Naive thymus-derived CD8-positive, alpha-beta T cell (primary cell): ENCODE results near the gene SHQ1. TPM values are rescaled to one million over a fixed set of nuclear protein-coding genes. Genes with fewer than 3 reads are reported as not detected.

Experiments
- ATAC-seq, 2 donors: fragments of 150-1000 bp; cut with Tn5 transposase in 1 of 2; sonication (Bioruptor Pico), chemical (Tn5 transposase) in 1 of 2; 1 replicate in 1 of 2; 2 replicates in 1 of 2; pipeline ENCODE4 v1.10.0; 2021; ENCODE audit warnings: mild to moderate bottlenecking in 2 of 2, moderate library complexity in 2 of 2
- POLR2A ChIA-PET: fragments of 350-600 bp; sonication (Branson Sonifier 250); formaldehyde crosslinking; loops from one replicate; lab custom pipeline; 2021; ENCODE audit warnings: antibody characterized with exemption; lab: Charles Lee
- DNase-seq, 10 donors: peaks; one replicate each; pipeline versions ENCODE4 v3.0.0 to v3.0.0-alpha.2; 2020 to 2022
- H3K27ac Mint-ChIP-seq, 10 donors: one replicate each; pipeline ENCODE4 v1.8.0; 2020 to 2022; ENCODE audit warnings: mild to moderate bottlenecking in 10 of 10, mixed read lengths in 10 of 10, moderate library complexity in 4 of 10, inconsistent platforms in 1 of 10
- H3K27me3 Mint-ChIP-seq, 5 donors: one replicate each; pipeline ENCODE4 v1.8.0; 2021 to 2022; ENCODE audit warnings: mixed read lengths in 5 of 5
- H3K36me3 Mint-ChIP-seq, 3 donors: one replicate each; pipeline ENCODE4 v1.8.0; 2020 to 2022; ENCODE audit warnings: mixed read lengths in 3 of 3, mild to moderate bottlenecking in 2 of 3, inconsistent platforms in 1 of 3
- H3K4me1 Mint-ChIP-seq, 4 donors: one replicate each; pipeline ENCODE4 v1.8.0; 2021 to 2022; ENCODE audit warnings: mixed read lengths in 4 of 4
- H3K4me3 Mint-ChIP-seq, 10 donors: one replicate each; pipeline ENCODE4 v1.8.0; 2020 to 2022; ENCODE audit warnings: mild to moderate bottlenecking in 10 of 10, mixed read lengths in 10 of 10, moderate library complexity in 6 of 10, inconsistent platforms in 1 of 10
- H3K9me3 Mint-ChIP-seq, 9 donors: one replicate each; pipeline ENCODE4 v1.8.0; 2020 to 2022; ENCODE audit warnings: mixed read lengths in 9 of 9, mild to moderate bottlenecking in 3 of 9, inconsistent platforms in 1 of 9, moderate library complexity in 1 of 9
- polyA plus RNA-seq, 3 donors: library from polyadenylated mRNA; unstranded; fragments of 300-500 nt; fragmentation: Illumina TruSeq; gene quantifications; one replicate each; pipeline ENCODE4 v1.2.3, GENCODE V29; 2021
- total RNA-seq, 8 experiments: library from RNA in 2 of 8; stranded (reverse) in 2 of 8; gene quantifications; one replicate each; pipeline ENCODE4 v1.2.3 and lab custom pipeline; 2021 to 2026

SHQ1 gene
- total and polyA plus RNA-seq, 5 experiments from 2014 or later = 14.8 to 26.4 (median 22.7) TPM

- DNase-seq (no peak), ATAC-seq (no peak)
- H3K27me3 Mint-ChIP-seq = no peaks in the 10 kb centered on the region
- POLR2A ChIA-PET = interaction anchor here (0.9 to 2.2 kb wide), 2 partner anchors 8 to 22 kb away, joined by 3 to 12 read pairs; no protein-coding TSS in a partner anchor
- H3K4me1 Mint-ChIP-seq = peaks cover 24 to 64% (median 59%) of the 10 kb centered on the region in 4 donors
- H3K36me3 Mint-ChIP-seq = peaks cover 0 to 11% (median 5%) of the 10 kb centered on the region in 3 donors
- H3K9me3 Mint-ChIP-seq = peaks cover 0 to 2% (median 0%) of the 10 kb centered on the region in 9 donors
- H3K4me3 Mint-ChIP-seq = no peak overlapping the region
- peak overlapping the region in 6 of 10 donors; percentile 1 to 73 (median 64) for H3K27ac Mint-ChIP-seq
These were observed 88.0 kb downstream of the SHQ1 start for GRCh38 chr3:72760225-72760624.

- peak overlapping the region; percentile 89 to 99 (median 96) for H3K27ac Mint-ChIP-seq
- H3K9me3 Mint-ChIP-seq = peaks cover 0 to 4% (median 0%) of the 10 kb centered on the region in 9 donors
- ATAC-seq = peak; percentile 98 to 99
- H3K36me3 Mint-ChIP-seq = peaks cover 0 to 20% (median 5%) of the 10 kb centered on the region in 3 donors
- no peaks in the 10 kb centered on the region for H3K27me3 Mint-ChIP-seq
- DNase-seq = peak in 9 of 10 donors; percentile 22 to 86 (median 64)
- H3K4me3 Mint-ChIP-seq = peak overlapping the region; percentile 64 to 82 (median 76)
- POLR2A ChIA-PET = interaction anchor here (0.9 to 6.8 kb wide), 4 partner anchors 9 to 29 kb away, joined by 3 to 85 read pairs (median 7); no protein-coding TSS in a partner anchor
- H3K4me1 Mint-ChIP-seq = peaks cover 23 to 69% (median 63%) of the 10 kb centered on the region in 4 donors
These were observed 91.3 kb downstream of the SHQ1 start for GRCh38 chr3:72756900-72757299.

GRCh38 chr3:72754582-72754981 lies 93.7 kb downstream of the SHQ1 start:
- Mint-ChIP-seq H3K27ac (peak overlapping the region; percentile 86 to 99 (median 95)), H3K27me3 (no peaks in the 10 kb centered on the region), H3K4me1 (peaks cover 20 to 63% (median 55%) of the 10 kb centered on the region in 4 donors), H3K4me3 (peak overlapping the region in 1 of 10 donors; percentile 2), H3K9me3 (peaks cover 0 to 4% (median 0%) of the 10 kb centered on the region in 9 donors), H3K36me3 (peaks cover 0 to 21% (median 7%) of the 10 kb centered on the region in 3 donors)
- no peak for ATAC-seq
- POLR2A ChIA-PET = interaction anchor here (0.6 to 6.8 kb wide), 3 partner anchors 11 to 329 kb away, joined by 3 to 85 read pairs (median 3); no protein-coding TSS in a partner anchor
- no peak for DNase-seq

GRCh38 chr3:72753495-72753894 lies 94.8 kb downstream of the SHQ1 start:
- Mint-ChIP-seq H3K27me3 (no peaks in the 10 kb centered on the region), H3K9me3 (peaks cover 0 to 2% (median 0%) of the 10 kb centered on the region in 9 donors), H3K27ac (peak overlapping the region in 6 of 10 donors; percentile 7 to 93 (median 22)), H3K4me1 (peaks cover 21 to 68% (median 61%) of the 10 kb centered on the region in 4 donors), H3K36me3 (peaks cover 0 to 23% (median 7%) of the 10 kb centered on the region in 3 donors), H3K4me3 (no peak overlapping the region)
- no peak for ATAC-seq
- POLR2A ChIA-PET = interaction anchor here (1.1 to 6.8 kb wide), 2 partner anchors 9 to 13 kb away, joined by 3 to 85 read pairs; no protein-coding TSS in a partner anchor
- DNase-seq = no peak

- no peaks in the 10 kb centered on the region for H3K27me3 Mint-ChIP-seq
- POLR2A ChIA-PET = interaction anchor here (2.9 kb wide), 1 partner anchor 11 kb away, joined by 14 read pairs; no protein-coding TSS in a partner anchor
- peak overlapping the region in 9 of 10 donors; percentile 34 to 83 (median 53) for H3K27ac Mint-ChIP-seq
- peak overlapping the region in 3 of 10 donors; percentile 8 to 63 (median 9) for H3K4me3 Mint-ChIP-seq
- ATAC-seq (no peak), DNase-seq (no peak)
- peaks cover 0 to 24% (median 7%) of the 10 kb centered on the region in 3 donors for H3K36me3 Mint-ChIP-seq
- H3K4me1 Mint-ChIP-seq = peaks cover 21 to 57% (median 47%) of the 10 kb centered on the region in 4 donors
- peaks cover 0 to 2% (median 0%) of the 10 kb centered on the region in 9 donors for H3K9me3 Mint-ChIP-seq
These were observed 97.8 kb downstream of the SHQ1 start for GRCh38 chr3:72750405-72750965.

GRCh38 chr3:72748659-72749058 lies 99.6 kb downstream of the SHQ1 start:
- Mint-ChIP-seq H3K27me3 (no peaks in the 10 kb centered on the region), H3K27ac (peak overlapping the region; percentile 26 to 87 (median 75)), H3K4me3 (peak overlapping the region in 9 of 10 donors; percentile 4 to 80 (median 67)), H3K36me3 (peaks cover 0 to 20% (median 7%) of the 10 kb centered on the region in 3 donors), H3K4me1 (peaks cover 18 to 42% (median 36%) of the 10 kb centered on the region in 4 donors), H3K9me3 (peaks cover 0 to 2% (median 0%) of the 10 kb centered on the region in 9 donors)
- peak in 3 of 10 donors; percentile 2 to 48 (median 30) for DNase-seq
- peak; percentile 57 to 78 for ATAC-seq
- POLR2A ChIA-PET = interaction anchor here (0.8 to 1.6 kb wide), 3 partner anchors 8 to 45 kb away, joined by 4 to 12 read pairs (median 4); no protein-coding TSS in a partner anchor

GRCh38 chr3:72746430-72747411 lies 101.5 kb downstream of the SHQ1 start:
- no peaks in the 10 kb centered on the region for H3K9me3 Mint-ChIP-seq
- H3K4me1 Mint-ChIP-seq = peaks cover 19 to 37% (median 36%) of the 10 kb centered on the region in 4 donors
- ATAC-seq (no peak), DNase-seq (no peak)
- POLR2A ChIA-PET = interaction anchor here (2.4 kb wide), 1 partner anchor 9 kb away, joined by 10 read pairs; no protein-coding TSS in a partner anchor
- H3K4me3 Mint-ChIP-seq = peak overlapping the region in 4 of 10 donors; percentile 23 to 63 (median 39)
- H3K27me3 Mint-ChIP-seq = no peaks in the 10 kb centered on the region
- peaks cover 0 to 9% (median 3%) of the 10 kb centered on the region in 3 donors for H3K36me3 Mint-ChIP-seq
- H3K27ac Mint-ChIP-seq = peak overlapping the region in 5 of 10 donors; percentile 24 to 84 (median 72)

GRCh38 chr3:72745146-72745999 lies 102.9 kb downstream of the SHQ1 start:
- no peaks in the 10 kb centered on the region for H3K27me3 Mint-ChIP-seq
- POLR2A ChIA-PET = interaction anchor here (1.1 to 2.4 kb wide), 3 partner anchors 8 to 12 kb away, joined by 3 to 10 read pairs (median 4); no protein-coding TSS in a partner anchor
- no peaks in the 10 kb centered on the region for H3K9me3 Mint-ChIP-seq
- H3K36me3 Mint-ChIP-seq = peaks cover 0 to 12% (median 3%) of the 10 kb centered on the region in 3 donors
- ATAC-seq (no peak), DNase-seq (no peak)
- H3K4me1 Mint-ChIP-seq = peaks cover 21 to 41% (median 40%) of the 10 kb centered on the region in 4 donors
- H3K4me3 Mint-ChIP-seq = no peak overlapping the region
- H3K27ac Mint-ChIP-seq = peak overlapping the region in 1 of 10 donors; percentile 37

- Mint-ChIP-seq H3K27ac (peak overlapping the region in 1 of 10 donors; percentile 30), H3K27me3 (no peaks in the 10 kb centered on the region), H3K36me3 (peaks cover 0 to 10% (median 0%) of the 10 kb centered on the region in 3 donors), H3K9me3 (no peaks in the 10 kb centered on the region), H3K4me3 (no peak overlapping the region), H3K4me1 (peaks cover 23 to 41% (median 39%) of the 10 kb centered on the region in 4 donors)
- DNase-seq = no peak
- POLR2A ChIA-PET = interaction anchor here (0.5 to 1.2 kb wide), 3 partner anchors 9 to 53 kb away, joined by 3 to 4 read pairs (median 3); no protein-coding TSS in a partner anchor
- ATAC-seq = no peak
These were observed 103.9 kb downstream of the SHQ1 start for GRCh38 chr3:72744330-72744729.

GRCh38 chr3:72739531-72740466 lies 108.4 kb downstream of the SHQ1 start:
- Mint-ChIP-seq H3K27me3 (peaks cover 0 to 3% (median 0%) of the 10 kb centered on the region in 5 donors), H3K9me3 (peaks cover 0 to 6% (median 0%) of the 10 kb centered on the region in 9 donors), H3K27ac (peak overlapping the region; percentile 94 to 99 (median 95)), H3K4me3 (peak overlapping the region; percentile 81 to 96 (median 92)), H3K4me1 (peaks cover 14 to 35% (median 32%) of the 10 kb centered on the region in 4 donors), H3K36me3 (peaks cover 0 to 6% (median 4%) of the 10 kb centered on the region in 3 donors)
- ATAC-seq = no peak
- POLR2A ChIA-PET = interaction anchor here (0.7 to 7.5 kb wide), 16 partner anchors 9 to 82 kb away, joined by 3 to 85 read pairs (median 7); no protein-coding TSS in a partner anchor
- no peak for DNase-seq
